HCT116 (cell line): ENCODE data around the gene MAP3K3. TPM values are rescaled to one million over a fixed set of nuclear protein-coding genes. Genes with fewer than 3 reads are reported as not detected.

Source experiments
- ATAC-seq: fragments of 200-7000 bp; cut with Tn5 transposase; 2 replicates; pipeline ENCODE4 v1.9.1; 2020; ENCODE audit warnings: mild to moderate bottlenecking, moderate library complexity
- BruUV-seq: library from RNA; stranded (reverse); fragments of 400-500 nt; replicated peaks from 2 replicates; lab custom pipeline; 2021; lab: Mats Ljungman, UMichigan
- CTCF ChIA-PET: fragments of 300-600 bp; sonication (Branson Sonifier 250); formaldehyde crosslinking; loops from one replicate; lab custom pipeline; 2021; ENCODE audit warnings: antibody characterized with exemption; lab: Charles Lee
- POLR2A ChIA-PET: fragments of 300-600, 350-600 bp; sonication (Branson Sonifier 250); formaldehyde crosslinking; loops from one replicate; lab custom pipeline; 2021; ENCODE audit warnings: antibody characterized with exemption; lab: Charles Lee
- RAD21 ChIA-PET, 2 experiments: fragments of 300-600 bp; sonication (Branson Sonifier 250); formaldehyde crosslinking; loops; one replicate each; lab custom pipeline; 2023; ENCODE audit warnings: low total read pairs in 2 of 2; ENCODE audit not compliant: uncharacterized antibody in 2 of 2, unreplicated experiment in 2 of 2, low non-redundant PET in 1 of 2; lab: Charles Lee
- DNase-seq: peaks from one replicate; pipeline ENCODE4 v3.0.0-alpha.2; 2010; ENCODE audit warnings: low read depth, low spot score
- H2AFZ ChIP-seq: fragments of 200-600 bp; shearing (Covaris generic), sonication (generic); 2 replicates; pipeline ENCODE4 v1.6.1; 2017; ENCODE audit warnings: low read depth, mixed run types, mixed read lengths, antibody characterized with exemption, low read length; ENCODE audit not compliant: poor library complexity, severe bottlenecking
- H3K27ac ChIP-seq: 2 replicates; pipeline ENCODE4 v1.5.1; 2012; ENCODE audit warnings: low read depth, low read length
- H3K27me3 ChIP-seq: fragments of 200-600 bp; sonication (generic); 2 replicates; pipeline ENCODE4 v1.6.1; 2016; ENCODE audit warnings: mixed run types, low read length, mixed read lengths; ENCODE audit not compliant: insufficient read depth
- H3K36me3 ChIP-seq, 2 experiments: fragments of 200-500 bp in 1 of 2; fragments of 200-600 bp in 1 of 2; sonication (Bioruptor generic) in 1 of 2; sonication (generic) in 1 of 2; 2 replicates each; pipeline versions ENCODE4 v1.5.1 to v1.6.1; 2014 to 2016; ENCODE audit warnings: low read length in 2 of 2, inconsistent platforms in 1 of 2, mixed read lengths in 1 of 2, mixed run types in 1 of 2; ENCODE audit not compliant: insufficient read depth in 2 of 2, control insufficient read depth in 1 of 2
- H3K4me1 ChIP-seq, 2 experiments: fragments of 200-600 bp in 1 of 2; sonication (generic) in 1 of 2; 2 replicates each; pipeline versions ENCODE4 v1.5.1 to v1.6.1; 2012 to 2017; ENCODE audit warnings: low read length in 2 of 2, inconsistent platforms in 1 of 2, mild to moderate bottlenecking in 1 of 2, mixed read lengths in 1 of 2, mixed run types in 1 of 2, moderate library complexity in 1 of 2; ENCODE audit not compliant: insufficient read depth in 2 of 2, control insufficient read depth in 1 of 2
- H3K4me2 ChIP-seq: fragments of 200-600 bp; sonication (generic); 2 replicates; pipeline ENCODE4 v1.6.1; 2017; ENCODE audit warnings: mixed run types, low read length, mixed read lengths
- H3K4me3 ChIP-seq, 2 experiments: fragments of 200-600 bp in 1 of 2; sonication (generic) in 1 of 2; replicated peaks in 1 of 2; 2 replicates each; pipeline ENCODE4 v1.5.1; 2011 to 2016; ENCODE audit warnings: low read length in 2 of 2, control low read depth in 1 of 2, low read depth in 1 of 2, mild to moderate bottlenecking in 1 of 2, mixed read lengths in 1 of 2, mixed run types in 1 of 2
- H3K79me2 ChIP-seq: fragments of 200-600 bp; sonication (generic); 2 replicates; pipeline ENCODE4 v1.6.1; 2017; ENCODE audit warnings: mild to moderate bottlenecking, mixed run types, low read length, moderate library complexity, mixed read lengths; ENCODE audit not compliant: insufficient read depth
- H3K9ac ChIP-seq: fragments of 200-600 bp; sonication (generic); 2 replicates; pipeline ENCODE4 v1.6.1; 2016; ENCODE audit warnings: low read length, mixed read lengths
- H3K9me2 ChIP-seq: fragments of 200-600 bp; sonication (generic), shearing (Covaris generic); 2 replicates; pipeline ENCODE4 v1.6.1; 2017; ENCODE audit warnings: mixed run types, mild to moderate bottlenecking, moderate library complexity; ENCODE audit not compliant: insufficient read depth
- H3K9me3 ChIP-seq, 2 experiments: fragments of 200-500 bp in 1 of 2; fragments of 200-600 bp in 1 of 2; sonication (Bioruptor generic) in 1 of 2; sonication (generic) in 1 of 2; 2 replicates each; pipeline ENCODE4 v1.6.1; 2014 to 2017; ENCODE audit warnings: low read length in 2 of 2, mixed read lengths in 2 of 2, inconsistent platforms in 1 of 2, low read depth in 1 of 2, mild to moderate bottlenecking in 1 of 2, mixed run types in 1 of 2, moderate library complexity in 1 of 2; ENCODE audit not compliant: control insufficient read depth in 1 of 2, insufficient read depth in 1 of 2
- H4K20me1 ChIP-seq: fragments of 200-600 bp; sonication (generic), shearing (Covaris generic); 2 replicates; pipeline ENCODE4 v1.6.1; 2017; ENCODE audit warnings: mixed run types, mild to moderate bottlenecking, moderate library complexity; ENCODE audit not compliant: insufficient read depth
- CBX3 ChIP-seq: IDR thresholded peaks from 2 replicates; pipeline ENCODE4 v1.6.1; 2012; ENCODE audit warnings: low read depth
- CEBPB ChIP-seq: IDR thresholded peaks from 2 replicates; pipeline ENCODE4 v1.6.1; 2012; ENCODE audit warnings: low read depth
- EGR1 ChIP-seq: IDR thresholded peaks from 2 replicates; pipeline ENCODE4 v1.6.1; 2012; ENCODE audit warnings: low read depth
- ELF1 ChIP-seq: IDR thresholded peaks from 2 replicates; pipeline ENCODE4 v1.6.1; 2012; ENCODE audit warnings: low read depth, borderline replicate concordance
- EZH2 ChIP-seq: fragments of 200-600 bp; sonication (generic); IDR thresholded peaks from 2 replicates; pipeline ENCODE4 v1.6.1; 2017; ENCODE audit warnings: antibody characterized with exemption, mixed run types
- FOSL1 ChIP-seq: IDR thresholded peaks from 2 replicates; pipeline ENCODE4 v1.6.1; 2012; ENCODE audit warnings: low read depth
- MAX ChIP-seq: IDR thresholded peaks from 2 replicates; pipeline ENCODE4 v1.6.1; 2012
- RAD21 ChIP-seq: IDR thresholded peaks from 2 replicates; pipeline ENCODE4 v1.6.1; 2012; ENCODE audit warnings: low read depth, mild to moderate bottlenecking
- SIN3A ChIP-seq: IDR thresholded peaks from 2 replicates; pipeline ENCODE4 v1.6.1; 2012; ENCODE audit warnings: low read depth
- SRF ChIP-seq: IDR thresholded peaks from 2 replicates; pipeline ENCODE4 v1.6.1; 2012; ENCODE audit warnings: low read depth
- ZNF274 ChIP-seq: fragments of 200-500 bp; sonication (Bioruptor generic); IDR thresholded peaks from 2 replicates; pipeline ENCODE4 v1.6.1; 2014; ENCODE audit warnings: mild to moderate bottlenecking, low read depth, low read length, inconsistent platforms
- intact Hi-C: fragments of 100-400 bp; cut with micrococcal nuclease; formaldehyde crosslinking; loops from 2 replicates; pipeline ENCODE4 v1.10.0; 2022
- total RNA-seq: library from RNA; stranded (reverse); gene quantifications from one replicate; pipeline ENCODE4 v1.2.1, GENCODE V29; 2021; ENCODE audit not compliant: unreplicated experiment
- TF ChIP-seq, protein P1 (sequence below): IDR thresholded peaks from 2 replicates; pipeline ENCODE4 v1.6.1; 2012

The MAP3K3 gene
- total RNA-seq, 1 experiment from 2014 or later: 18.5 TPM

GRCh38 chr17:63701868-63702720 lies 79.9 kb downstream of the MAP3K3 start:
- BruUV-seq: no TSS peak
- H3K9ac ChIP-seq: no peak overlapping the region
- no peaks in the 10 kb centered on the region for H4K20me1 ChIP-seq
- ChIA-PET RAD21 (no interaction called here), CTCF (interaction anchor here (1.1 to 1.6 kb wide), 3 partner anchors 9 to 267 kb away, joined by 3 read pairs; no protein-coding TSS in a partner anchor), POLR2A (interaction anchor here (0.6 kb wide), 1 partner anchor 10 kb away, joined by 3 read pairs; no protein-coding TSS in a partner anchor)
- intact Hi-C loops: no loop called here
- TF ChIP-seq SIN3A (no peak), EZH2 (no peak), SRF (no peak), EGR1 (no peak)
- no peaks in the 10 kb centered on the region for H3K9me2 ChIP-seq
- no peaks in the 10 kb centered on the region for H3K36me3 ChIP-seq
- peaks cover 5 to 27% of the 10 kb centered on the region in 2 experiments for H3K4me1 ChIP-seq
- no peaks in the 10 kb centered on the region for H3K27me3 ChIP-seq
- DNase-seq (no peak), ATAC-seq (no peak)
- no peak overlapping the region for H2AFZ ChIP-seq
- no peaks in the 10 kb centered on the region for H3K9me3 ChIP-seq
- H3K79me2 ChIP-seq: no peaks in the 10 kb centered on the region
- no peak overlapping the region for H3K4me3 ChIP-seq
- H3K27ac ChIP-seq: no peak overlapping the region
- H3K4me2 ChIP-seq: no peak overlapping the region

DNA sequence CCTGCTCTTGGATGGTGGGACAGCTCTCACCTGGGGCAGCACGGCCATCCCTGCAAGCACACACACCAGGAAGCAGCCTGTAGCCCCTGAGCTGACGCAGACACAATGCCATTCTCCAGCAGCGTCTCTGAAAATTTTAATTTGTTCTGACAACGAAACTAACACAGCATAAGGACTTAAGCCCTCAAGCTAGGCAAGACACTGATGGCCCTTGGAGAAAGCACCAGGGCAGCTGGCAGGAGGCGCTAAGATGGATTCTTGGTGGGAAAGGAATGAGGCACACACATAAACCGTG lies 80.5 kb downstream of the MAP3K3 start:
- POLR2A ChIA-PET: no interaction called here
- no peak for DNase-seq
- intact Hi-C loops: no loop called here

More for the DNA sequence above, 80.5 kb downstream of the MAP3K3 start:
- H3K79me2 ChIP-seq: no peaks in the 10 kb centered on the region
- no peak overlapping the region for H3K27ac ChIP-seq
- no peak overlapping the region for H3K9ac ChIP-seq
- peaks cover 5 to 23% of the 10 kb centered on the region in 2 experiments for H3K4me1 ChIP-seq
- no peaks in the 10 kb centered on the region for H3K9me3 ChIP-seq
- no peaks in the 10 kb centered on the region for H4K20me1 ChIP-seq
- no peaks in the 10 kb centered on the region for H3K36me3 ChIP-seq
- BruUV-seq: no TSS peak
- H3K27me3 ChIP-seq: no peaks in the 10 kb centered on the region
- H3K4me3 ChIP-seq: no peak overlapping the region
- no peak overlapping the region for H2AFZ ChIP-seq
- ChIA-PET RAD21 (no interaction called here), CTCF (interaction anchor here (1.2 kb wide), 1 partner anchor 267 kb away, joined by 3 read pairs; no protein-coding TSS in a partner anchor)
- H3K9me2 ChIP-seq: no peaks in the 10 kb centered on the region
- H3K4me2 ChIP-seq: no peak overlapping the region
- no peak for ATAC-seq
- TF ChIP-seq RAD21 (no peak), EGR1 (no peak), ZNF274 (no peak), CBX3 (no peak), CEBPB (no peak), FOSL1 (no peak), SIN3A (no peak), MAX (no peak), ELF1 (no peak)
- TF ChIP-seq, protein P1, sequence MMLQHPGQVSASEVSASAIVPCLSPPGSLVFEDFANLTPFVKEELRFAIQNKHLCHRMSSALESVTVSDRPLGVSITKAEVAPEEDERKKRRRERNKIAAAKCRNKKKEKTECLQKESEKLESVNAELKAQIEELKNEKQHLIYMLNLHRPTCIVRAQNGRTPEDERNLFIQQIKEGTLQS: no peak
